ENCODE data around the gene TRAPPC13.

Gene TRAPPC13

GRCh38 chr5:65682148-65682547 lies 57.3 kb downstream of the TRAPPC13 start:
- DNase-seq: no peak

GRCh38 chr5:65693121-65693520 lies 68.3 kb downstream of the TRAPPC13 start:
- DNase-seq: no peak

GRCh38 chr5:65695162-65695755 lies 70.4 kb downstream of the TRAPPC13 start:
- DNase-seq: no peak

GRCh38 chr5:65695896-65696295 lies 71.1 kb downstream of the TRAPPC13 start:
- no peak for DNase-seq

- DNase-seq: no peak
Measured at GRCh38 chr5:65696892-65697291, 72.1 kb downstream of the TRAPPC13 start.

DNA sequence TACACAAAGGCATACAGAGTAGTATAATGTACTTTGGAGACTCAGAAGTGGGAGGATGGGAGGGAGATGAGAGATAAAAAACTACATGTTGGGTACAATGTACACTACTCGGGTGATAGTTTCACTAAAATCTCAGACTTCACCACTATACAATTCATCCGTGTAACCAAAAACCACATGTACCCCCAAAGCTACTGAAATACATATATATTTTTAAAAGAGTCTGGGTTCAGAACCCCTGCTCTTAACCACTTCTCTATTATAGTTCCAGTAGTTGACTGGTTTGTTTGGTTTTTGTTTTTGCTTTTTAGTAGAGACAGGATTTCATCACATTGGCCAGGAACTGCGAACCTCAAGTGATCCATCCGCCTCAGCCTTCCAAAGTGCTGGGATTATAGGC lies 74.5 kb downstream of the TRAPPC13 start:
- DNase-seq: no peak

- no peak for DNase-seq
Measured at GRCh38 chr5:65702036-65702435, 77.2 kb downstream of the TRAPPC13 start.

GRCh38 chr5:65704621-65705239 lies 79.9 kb downstream of the TRAPPC13 start:
- DNase-seq: no peak

GRCh38 chr5:65707663-65708062 lies 82.8 kb downstream of the TRAPPC13 start:
- DNase-seq: no peak

- no peak for DNase-seq
Measured at GRCh38 chr5:65708145-65708544, 83.3 kb downstream of the TRAPPC13 start.

Measured in activated naive CD4-positive, alpha-beta T cell treated with Interleukin-2 at 50 U/mL for 16 hours (primary cell).